ENCODE results near the gene NTPCR.

NTPCR gene

DNA sequence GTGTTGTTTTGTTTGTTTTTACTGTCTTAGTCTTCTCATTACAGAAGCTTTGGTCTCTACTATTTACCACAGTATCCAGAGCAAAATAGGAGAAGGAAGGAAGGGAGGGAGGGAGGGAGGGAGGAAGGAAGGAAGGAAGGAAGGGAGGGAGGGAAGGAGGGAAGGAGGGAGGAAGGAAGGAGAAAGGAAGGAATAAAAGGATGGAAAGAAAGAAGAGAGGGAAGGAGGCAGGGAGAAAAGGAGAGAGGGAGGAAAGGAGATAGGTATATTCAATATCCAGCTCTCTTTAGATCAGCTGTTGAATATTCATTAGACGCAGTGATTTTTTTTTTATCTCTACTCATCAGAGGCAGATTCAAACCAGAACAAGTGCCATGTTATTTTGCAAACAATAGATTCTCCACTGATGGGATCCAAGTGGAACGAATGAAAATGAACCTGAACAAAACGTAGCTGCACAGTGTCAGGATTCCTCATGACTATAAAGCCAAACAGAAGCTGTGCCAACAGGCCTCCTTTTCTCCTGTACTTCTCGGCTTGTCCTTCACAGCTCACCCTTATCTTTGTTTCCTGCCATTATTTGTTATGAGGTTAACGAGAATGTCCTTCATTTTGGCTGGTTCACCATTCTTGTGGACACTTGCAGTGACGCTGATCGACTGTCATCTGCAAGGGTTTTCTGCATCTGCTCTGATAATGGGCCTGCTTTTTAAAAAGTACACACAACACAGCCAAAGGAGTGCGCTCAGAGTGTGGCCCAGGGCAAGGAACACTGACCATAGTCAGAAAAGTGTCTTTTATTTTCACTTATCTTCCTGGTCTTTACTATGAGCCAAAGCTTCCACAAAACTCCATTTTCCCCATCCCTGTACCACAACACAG is 7.8 kb upstream of the NTPCR start:
- Histone ChIP-seq H3K27ac (ENCODE audit: low read depth, low read length) (no peak overlapping the region), H3K9me3 (ENCODE audit: control insufficient read depth in 5 of 5, low read length in 5 of 5) (no peaks in the 10 kb centered on the region), H3K27me3 (ENCODE audit: control insufficient read depth in 5 of 5, insufficient read depth in 4 of 5, low read length in 5 of 5) (no peaks in the 10 kb centered on the region), H3K36me3 (ENCODE audit: control insufficient read depth in 5 of 5, insufficient read depth in 5 of 5, low read length in 5 of 5) (no peaks in the 10 kb centered on the region), H3K4me3 (ENCODE audit: low read depth in 1 of 5, low read length in 5 of 5) (no peak overlapping the region), H3K4me1 (ENCODE audit: control insufficient read depth in 5 of 5, insufficient read depth in 5 of 5, low read length in 5 of 5) (peaks cover 0 to 3% (median 0%) of the 10 kb centered on the region in 5 donors), H3K9ac (ENCODE audit: low read length in 5 of 5) (no peak overlapping the region)

DNA sequence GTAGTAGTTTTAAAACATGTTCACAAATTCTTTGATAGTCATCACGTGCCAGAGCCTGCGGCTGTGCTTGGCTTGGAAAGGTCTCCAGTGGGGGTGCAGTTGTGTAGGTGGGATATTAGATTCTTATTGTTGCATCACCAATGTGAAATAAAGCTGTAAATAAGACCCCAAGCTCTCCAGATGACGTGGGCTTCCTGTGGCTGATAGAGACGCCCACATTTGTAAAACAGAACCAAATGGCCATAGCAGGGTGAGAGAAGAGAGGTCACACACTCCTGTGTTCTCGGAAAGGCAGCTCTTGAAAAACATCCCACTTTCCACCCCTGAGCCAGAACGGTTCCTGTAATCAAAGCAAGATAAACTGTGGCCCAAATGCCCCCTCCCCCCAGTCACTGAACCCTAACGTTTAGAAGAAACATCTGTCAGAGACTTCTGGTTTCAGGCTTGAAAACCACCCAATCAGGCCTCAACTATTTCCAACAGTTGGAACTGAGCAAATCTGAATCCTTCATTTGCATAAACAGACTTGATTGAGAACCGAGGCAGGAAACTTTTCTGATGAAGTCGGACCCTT is 6.6 kb upstream of the NTPCR start:
- Histone ChIP-seq H3K9ac (ENCODE audit: low read length in 5 of 5) (no peak overlapping the region), H3K36me3 (ENCODE audit: control insufficient read depth in 5 of 5, insufficient read depth in 5 of 5, low read length in 5 of 5) (no peaks in the 10 kb centered on the region), H3K4me1 (ENCODE audit: control insufficient read depth in 5 of 5, insufficient read depth in 5 of 5, low read length in 5 of 5) (no peaks in the 10 kb centered on the region), H3K9me3 (ENCODE audit: control insufficient read depth in 5 of 5, low read length in 5 of 5) (no peaks in the 10 kb centered on the region), H3K4me3 (ENCODE audit: low read depth in 1 of 5, low read length in 5 of 5) (no peak overlapping the region), H3K27ac (ENCODE audit: low read depth, low read length) (no peak overlapping the region), H3K27me3 (ENCODE audit: control insufficient read depth in 5 of 5, insufficient read depth in 4 of 5, low read length in 5 of 5) (no peaks in the 10 kb centered on the region)

DNA sequence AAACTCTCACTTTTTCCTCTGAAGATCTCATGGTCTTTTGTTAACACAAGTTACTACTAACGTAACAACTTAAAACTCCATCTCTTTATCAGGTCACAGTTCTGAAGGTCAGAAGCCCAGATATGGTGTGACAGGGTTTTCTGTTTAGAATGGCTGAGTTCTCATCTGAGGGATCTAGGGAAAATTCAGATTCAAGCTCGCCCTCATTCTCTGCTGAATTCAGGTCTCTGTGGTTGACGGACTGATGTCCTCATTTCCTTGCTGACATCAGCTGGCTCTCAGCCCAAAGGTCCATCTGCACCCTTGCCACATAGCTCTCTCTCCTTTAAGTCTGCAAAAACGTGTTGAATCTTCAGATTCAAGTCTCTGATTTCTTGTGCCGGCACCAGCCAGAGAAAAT is 6.1 kb upstream of the NTPCR start:
- Histone ChIP-seq H3K36me3 (ENCODE audit: control insufficient read depth in 5 of 5, insufficient read depth in 5 of 5, low read length in 5 of 5) (no peaks in the 10 kb centered on the region), H3K4me1 (ENCODE audit: control insufficient read depth in 5 of 5, insufficient read depth in 5 of 5, low read length in 5 of 5) (no peaks in the 10 kb centered on the region), H3K27me3 (ENCODE audit: control insufficient read depth in 5 of 5, insufficient read depth in 4 of 5, low read length in 5 of 5) (no peaks in the 10 kb centered on the region), H3K9me3 (ENCODE audit: control insufficient read depth in 5 of 5, low read length in 5 of 5) (no peaks in the 10 kb centered on the region), H3K27ac (ENCODE audit: low read depth, low read length) (no peak overlapping the region), H3K4me3 (ENCODE audit: low read depth in 1 of 5, low read length in 5 of 5) (no peak overlapping the region), H3K9ac (ENCODE audit: low read length in 5 of 5) (no peak overlapping the region)

- peak overlapping the region; percentile 80 to 94 (median 84) for H3K4me3 ChIP-seq (ENCODE audit: low read depth in 1 of 5, low read length in 5 of 5)
- no peaks in the 10 kb centered on the region for H3K27me3 ChIP-seq (ENCODE audit: control insufficient read depth in 5 of 5, insufficient read depth in 4 of 5, low read length in 5 of 5)
- H3K9me3 ChIP-seq (ENCODE audit: control insufficient read depth in 5 of 5, low read length in 5 of 5), result no peaks in the 10 kb centered on the region
- H3K27ac ChIP-seq (ENCODE audit: low read depth, low read length), result peak overlapping the region; percentile 86
- H3K9ac ChIP-seq (ENCODE audit: low read length in 5 of 5), result peak overlapping the region in 4 of 5 donors; percentile 71 to 79 (median 74)
- H3K4me1 ChIP-seq (ENCODE audit: control insufficient read depth in 5 of 5, insufficient read depth in 5 of 5, low read length in 5 of 5), result peaks cover 0 to 31% (median 26%) of the 10 kb centered on the region in 5 donors
- no peaks in the 10 kb centered on the region for H3K36me3 ChIP-seq (ENCODE audit: control insufficient read depth in 5 of 5, insufficient read depth in 5 of 5, low read length in 5 of 5)
These were observed 695 bp upstream of the NTPCR start for GRCh38 chr1:232949636-232950196.

DNA sequence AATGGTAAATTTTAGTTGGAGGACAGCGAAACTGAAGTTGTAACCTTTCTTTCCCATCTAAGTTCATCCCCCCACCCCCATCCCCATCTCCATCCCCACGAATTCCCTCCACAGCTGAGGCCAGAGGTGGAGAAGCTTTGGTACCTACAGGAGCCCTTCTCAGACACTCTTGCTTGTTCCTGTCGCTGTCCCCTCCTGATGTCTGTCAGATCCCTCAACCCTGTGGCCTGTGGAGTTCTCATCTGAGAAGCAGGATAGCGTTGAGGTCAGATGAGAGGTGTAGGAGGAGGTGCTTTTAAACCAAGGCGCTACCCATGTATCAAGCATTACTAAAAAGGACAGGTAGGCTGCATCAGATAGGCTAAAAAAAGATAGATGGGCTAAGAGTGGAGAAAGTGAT is 769 bp downstream of the NTPCR start:
- Histone ChIP-seq H3K27ac (ENCODE audit: low read depth, low read length) (peak overlapping the region; percentile 86), H3K36me3 (ENCODE audit: control insufficient read depth in 5 of 5, insufficient read depth in 5 of 5, low read length in 5 of 5) (peaks cover 0 to 3% (median 2%) of the 10 kb centered on the region in 5 donors), H3K9me3 (ENCODE audit: control insufficient read depth in 5 of 5, low read length in 5 of 5) (no peaks in the 10 kb centered on the region), H3K9ac (ENCODE audit: low read length in 5 of 5) (peak overlapping the region in 4 of 5 donors; percentile 71 to 75 (median 74)), H3K4me1 (ENCODE audit: control insufficient read depth in 5 of 5, insufficient read depth in 5 of 5, low read length in 5 of 5) (peaks cover 0 to 31% (median 26%) of the 10 kb centered on the region in 5 donors), H3K4me3 (ENCODE audit: low read depth in 1 of 5, low read length in 5 of 5) (peak overlapping the region; percentile 80 to 94 (median 84)), H3K27me3 (ENCODE audit: control insufficient read depth in 5 of 5, insufficient read depth in 4 of 5, low read length in 5 of 5) (no peaks in the 10 kb centered on the region)

GRCh38 chr1:232951605-232952004 is 1.2 kb downstream of the NTPCR start:
- peak overlapping the region in 4 of 5 donors; percentile 80 to 94 (median 83) for H3K4me3 ChIP-seq (ENCODE audit: low read depth in 1 of 5, low read length in 5 of 5)
- peaks cover 0 to 6% (median 5%) of the 10 kb centered on the region in 5 donors for H3K36me3 ChIP-seq (ENCODE audit: control insufficient read depth in 5 of 5, insufficient read depth in 5 of 5, low read length in 5 of 5)
- no peaks in the 10 kb centered on the region for H3K9me3 ChIP-seq (ENCODE audit: control insufficient read depth in 5 of 5, low read length in 5 of 5)
- no peaks in the 10 kb centered on the region for H3K27me3 ChIP-seq (ENCODE audit: control insufficient read depth in 5 of 5, insufficient read depth in 4 of 5, low read length in 5 of 5)
- peak overlapping the region in 1 of 5 donors; percentile 18 for H3K9ac ChIP-seq (ENCODE audit: low read length in 5 of 5)
- no peak overlapping the region for H3K27ac ChIP-seq (ENCODE audit: low read depth, low read length)
- peaks cover 0 to 31% (median 26%) of the 10 kb centered on the region in 5 donors for H3K4me1 ChIP-seq (ENCODE audit: control insufficient read depth in 5 of 5, insufficient read depth in 5 of 5, low read length in 5 of 5)

- Histone ChIP-seq H3K36me3 (ENCODE audit: control insufficient read depth in 5 of 5, insufficient read depth in 5 of 5, low read length in 5 of 5) (peaks cover 0 to 10% (median 7%) of the 10 kb centered on the region in 5 donors), H3K4me1 (ENCODE audit: control insufficient read depth in 5 of 5, insufficient read depth in 5 of 5, low read length in 5 of 5) (peaks cover 0 to 31% (median 26%) of the 10 kb centered on the region in 5 donors), H3K9me3 (ENCODE audit: control insufficient read depth in 5 of 5, low read length in 5 of 5) (peaks cover 0 to 1% (median 0%) of the 10 kb centered on the region in 5 donors), H3K4me3 (ENCODE audit: low read depth in 1 of 5, low read length in 5 of 5) (no peak overlapping the region), H3K27me3 (ENCODE audit: control insufficient read depth in 5 of 5, insufficient read depth in 4 of 5, low read length in 5 of 5) (no peaks in the 10 kb centered on the region), H3K9ac (ENCODE audit: low read length in 5 of 5) (no peak overlapping the region), H3K27ac (ENCODE audit: low read depth, low read length) (no peak overlapping the region)
These were observed 2.4 kb downstream of the NTPCR start for GRCh38 chr1:232952514-232953499.

DNA sequence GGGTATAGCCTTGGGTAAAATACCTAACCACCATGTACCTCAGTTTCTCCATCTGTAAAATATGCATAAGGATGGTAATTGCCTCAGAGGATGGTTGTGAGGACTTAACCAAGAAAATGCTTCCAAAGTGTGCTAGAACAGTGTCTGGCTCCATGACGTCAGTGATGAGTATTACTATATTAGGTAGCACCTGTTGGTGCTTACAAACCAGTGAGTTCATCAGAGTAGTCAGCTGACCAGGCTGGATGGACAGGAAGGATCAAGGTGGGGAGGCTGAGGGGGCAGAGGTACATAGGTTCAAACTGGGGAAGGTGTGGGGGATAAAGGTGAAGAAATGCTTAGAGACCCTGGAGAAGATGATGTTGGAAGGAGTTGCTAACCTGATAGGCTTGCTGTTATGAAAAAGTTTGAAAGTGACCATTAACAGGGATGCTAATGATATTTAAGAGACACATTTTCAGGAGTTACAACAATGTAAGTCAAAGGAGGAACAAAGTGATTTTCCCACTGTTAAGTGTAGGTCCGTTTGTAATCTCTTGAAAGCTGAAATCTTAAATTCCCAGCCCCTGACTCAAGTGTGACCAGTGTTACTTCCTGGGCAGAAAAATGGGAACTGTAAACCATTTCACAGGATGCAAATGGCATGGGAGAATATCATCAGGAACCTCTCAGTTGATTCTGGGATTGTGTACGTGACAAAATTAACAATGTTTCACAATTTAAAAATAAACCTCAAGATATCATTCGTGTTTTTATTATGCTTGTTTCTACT is 4.4 kb downstream of the NTPCR start:
- Histone ChIP-seq H3K27me3 (ENCODE audit: control insufficient read depth in 5 of 5, insufficient read depth in 4 of 5, low read length in 5 of 5) (no peaks in the 10 kb centered on the region), H3K9ac (ENCODE audit: low read length in 5 of 5) (no peak overlapping the region), H3K9me3 (ENCODE audit: control insufficient read depth in 5 of 5, low read length in 5 of 5) (peaks cover 0 to 9% (median 6%) of the 10 kb centered on the region in 5 donors), H3K27ac (ENCODE audit: low read depth, low read length) (no peak overlapping the region), H3K4me1 (ENCODE audit: control insufficient read depth in 5 of 5, insufficient read depth in 5 of 5, low read length in 5 of 5) (peaks cover 0 to 32% (median 23%) of the 10 kb centered on the region in 5 donors), H3K36me3 (ENCODE audit: control insufficient read depth in 5 of 5, insufficient read depth in 5 of 5, low read length in 5 of 5) (peaks cover 5 to 23% (median 15%) of the 10 kb centered on the region in 5 donors), H3K4me3 (ENCODE audit: low read depth in 1 of 5, low read length in 5 of 5) (no peak overlapping the region)

DNA sequence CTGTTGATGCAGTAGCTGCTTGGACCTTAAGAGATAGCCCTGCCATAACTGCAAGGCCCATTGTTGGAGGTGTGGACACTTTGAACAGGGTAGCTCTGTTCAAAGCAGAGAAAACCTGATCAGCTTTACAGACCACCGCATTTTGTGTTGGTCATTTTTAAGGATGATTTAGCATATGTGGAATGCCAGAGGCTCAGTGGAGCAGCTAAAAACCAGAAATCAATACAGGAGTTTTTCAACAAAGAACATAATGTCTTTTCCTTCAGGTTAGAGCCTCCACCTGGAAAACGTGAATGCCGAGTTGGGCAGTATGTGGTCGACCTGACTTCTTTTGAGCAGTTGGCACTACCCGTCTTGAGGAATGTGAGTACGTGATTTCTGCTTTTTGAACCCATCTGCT is 5.7 kb downstream of the NTPCR start:
- H3K9me3 ChIP-seq (ENCODE audit: control insufficient read depth in 5 of 5, low read length in 5 of 5), result peaks cover 0 to 9% (median 6%) of the 10 kb centered on the region in 5 donors
- H3K9ac ChIP-seq (ENCODE audit: low read length in 5 of 5), result no peak overlapping the region
- H3K27ac ChIP-seq (ENCODE audit: low read depth, low read length), result no peak overlapping the region
- H3K4me3 ChIP-seq (ENCODE audit: low read depth in 1 of 5, low read length in 5 of 5), result no peak overlapping the region
- no peaks in the 10 kb centered on the region for H3K27me3 ChIP-seq (ENCODE audit: control insufficient read depth in 5 of 5, insufficient read depth in 4 of 5, low read length in 5 of 5)
- H3K4me1 ChIP-seq (ENCODE audit: control insufficient read depth in 5 of 5, insufficient read depth in 5 of 5, low read length in 5 of 5), result peaks cover 0 to 25% (median 16%) of the 10 kb centered on the region in 5 donors
- H3K36me3 ChIP-seq (ENCODE audit: control insufficient read depth in 5 of 5, insufficient read depth in 5 of 5, low read length in 5 of 5), result peaks cover 5 to 23% (median 15%) of the 10 kb centered on the region in 5 donors

Measured in subcutaneous abdominal adipose tissue (tissue), 5 donors.